Germinal center (tissue), 1 donor: ENCODE data around the gene VEGFA.

Experiments used
- DNase-seq: peaks from one replicate; pipeline ENCODE4 v3.0.0; 2012; ENCODE audit warnings: mixed read lengths, low spot score

VEGFA gene

DNA sequence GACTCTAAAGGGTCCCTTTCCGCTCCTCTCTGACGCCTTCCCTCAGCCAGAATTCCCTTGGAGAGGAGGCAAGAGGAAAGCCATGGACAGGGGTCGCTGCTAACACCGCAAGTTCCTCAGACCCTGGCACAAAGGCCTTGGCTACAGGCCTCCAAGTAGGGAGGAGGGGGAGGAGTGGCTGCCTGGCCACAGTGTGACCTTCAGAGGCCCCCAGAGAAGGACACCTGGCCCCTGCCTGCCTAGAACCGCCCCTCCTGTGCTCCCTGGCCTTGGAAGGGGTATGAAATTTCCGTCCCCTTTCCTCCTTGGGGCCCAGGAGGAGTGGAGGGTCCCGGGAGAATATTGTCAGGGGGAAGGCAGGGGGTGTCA, 2.7 kb downstream of the VEGFA start:
- no peak for DNase-seq

DNA sequence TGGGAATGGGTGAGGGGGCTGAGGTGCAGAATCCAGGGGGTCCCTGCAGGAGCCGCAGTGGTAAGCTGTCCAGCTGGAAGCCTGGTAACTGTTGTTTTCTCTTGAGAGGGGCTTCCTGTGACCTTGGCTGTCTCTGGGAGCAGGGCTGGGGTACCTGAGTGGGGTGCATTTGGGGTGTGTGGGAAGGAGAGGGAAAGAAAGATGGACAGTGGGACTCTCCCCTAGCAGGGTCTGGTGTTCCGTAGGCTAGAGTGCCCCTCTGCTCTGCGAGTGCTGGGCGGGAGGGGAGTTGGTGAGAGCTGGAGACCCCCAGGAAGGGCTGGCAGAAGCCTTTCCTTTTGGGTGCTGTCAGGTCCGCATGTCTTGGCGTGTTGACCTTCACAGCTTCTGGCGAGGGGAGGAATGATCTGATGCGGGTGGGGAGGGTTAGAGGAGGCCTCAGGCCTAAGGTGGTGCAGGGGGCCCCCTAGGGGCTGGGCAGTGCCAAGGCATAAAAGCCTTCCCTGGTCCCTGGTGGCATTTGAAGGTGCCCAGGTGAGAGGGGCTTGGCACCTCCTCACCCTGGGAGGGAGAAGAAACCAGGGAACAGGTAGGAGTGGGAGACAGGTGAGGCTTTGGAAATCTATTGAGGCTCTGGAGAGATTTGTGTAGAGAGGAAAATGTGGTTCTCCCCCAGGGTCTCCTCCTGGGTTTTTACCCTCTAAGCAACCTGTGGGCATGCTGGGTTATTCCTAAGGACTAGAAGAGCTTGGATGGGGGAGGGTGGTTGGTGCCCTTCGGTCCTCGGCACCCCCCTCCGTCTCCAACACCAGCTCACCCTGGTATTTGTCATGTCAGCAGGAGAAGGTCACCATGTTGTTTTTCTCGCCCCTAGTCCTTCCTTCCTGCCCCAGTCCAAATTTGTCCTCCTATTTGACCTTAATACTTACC, 3.3 kb downstream of the VEGFA start:
- peak; percentile 80 for DNase-seq

GRCh38 chr6:43773980-43774775, 4.2 kb downstream of the VEGFA start:
- DNase-seq = no peak

GRCh38 chr6:43774776-43775534, 4.9 kb downstream of the VEGFA start:
- DNase-seq = peak; percentile 89

DNA sequence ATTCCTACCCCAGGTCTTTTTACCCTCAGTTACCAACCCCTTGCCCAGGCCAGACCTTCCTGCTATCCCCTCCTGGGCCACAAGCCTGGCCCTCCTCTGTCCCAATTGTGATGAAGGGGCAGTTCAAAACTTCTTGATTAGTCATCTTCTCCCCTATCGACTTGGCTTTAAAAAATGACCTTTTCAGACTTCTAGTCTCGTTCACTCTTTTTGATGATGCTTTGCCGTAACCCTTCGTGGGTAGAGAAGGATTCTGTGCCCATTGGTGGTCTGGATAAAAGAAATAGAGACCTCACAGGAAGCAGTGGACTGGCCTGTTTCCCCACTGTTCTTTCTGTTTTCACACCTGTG, 5.5 kb downstream of the VEGFA start:
- DNase-seq = no peak

DNA sequence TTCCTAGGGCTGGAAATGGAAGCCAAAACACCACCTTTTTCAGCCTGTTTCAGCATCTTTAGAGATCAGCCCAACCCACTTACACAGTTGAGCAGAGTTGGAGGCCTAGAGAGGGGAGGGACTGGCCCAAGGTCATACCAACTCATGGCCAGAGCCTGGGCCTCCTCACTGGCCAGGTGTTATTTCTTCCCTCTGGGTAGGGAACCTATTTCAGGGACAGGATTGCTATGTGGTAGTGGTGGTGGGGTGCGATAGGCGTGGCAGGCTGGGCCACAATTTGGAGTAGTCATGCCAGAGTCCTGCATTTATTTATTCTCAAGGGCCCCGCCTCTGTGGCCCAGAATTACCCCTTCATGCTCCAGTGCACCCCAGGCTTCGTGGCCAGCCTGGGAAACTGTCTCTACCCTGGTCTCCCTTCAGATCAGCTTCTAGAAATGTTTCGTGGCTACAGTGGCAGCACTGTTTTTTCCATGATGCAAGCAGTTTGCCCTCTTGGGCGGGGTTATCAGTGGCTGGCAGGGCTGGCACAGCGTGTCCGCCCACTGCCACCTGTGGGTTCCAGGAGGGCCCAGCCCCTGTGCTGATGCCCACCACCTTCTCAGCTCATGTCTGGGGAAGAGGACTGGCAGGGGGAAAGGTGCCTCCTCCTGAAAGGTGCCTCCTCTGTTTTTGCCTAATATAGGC, 6.2 kb downstream of the VEGFA start:
- DNase-seq = peak; percentile 20

DNA sequence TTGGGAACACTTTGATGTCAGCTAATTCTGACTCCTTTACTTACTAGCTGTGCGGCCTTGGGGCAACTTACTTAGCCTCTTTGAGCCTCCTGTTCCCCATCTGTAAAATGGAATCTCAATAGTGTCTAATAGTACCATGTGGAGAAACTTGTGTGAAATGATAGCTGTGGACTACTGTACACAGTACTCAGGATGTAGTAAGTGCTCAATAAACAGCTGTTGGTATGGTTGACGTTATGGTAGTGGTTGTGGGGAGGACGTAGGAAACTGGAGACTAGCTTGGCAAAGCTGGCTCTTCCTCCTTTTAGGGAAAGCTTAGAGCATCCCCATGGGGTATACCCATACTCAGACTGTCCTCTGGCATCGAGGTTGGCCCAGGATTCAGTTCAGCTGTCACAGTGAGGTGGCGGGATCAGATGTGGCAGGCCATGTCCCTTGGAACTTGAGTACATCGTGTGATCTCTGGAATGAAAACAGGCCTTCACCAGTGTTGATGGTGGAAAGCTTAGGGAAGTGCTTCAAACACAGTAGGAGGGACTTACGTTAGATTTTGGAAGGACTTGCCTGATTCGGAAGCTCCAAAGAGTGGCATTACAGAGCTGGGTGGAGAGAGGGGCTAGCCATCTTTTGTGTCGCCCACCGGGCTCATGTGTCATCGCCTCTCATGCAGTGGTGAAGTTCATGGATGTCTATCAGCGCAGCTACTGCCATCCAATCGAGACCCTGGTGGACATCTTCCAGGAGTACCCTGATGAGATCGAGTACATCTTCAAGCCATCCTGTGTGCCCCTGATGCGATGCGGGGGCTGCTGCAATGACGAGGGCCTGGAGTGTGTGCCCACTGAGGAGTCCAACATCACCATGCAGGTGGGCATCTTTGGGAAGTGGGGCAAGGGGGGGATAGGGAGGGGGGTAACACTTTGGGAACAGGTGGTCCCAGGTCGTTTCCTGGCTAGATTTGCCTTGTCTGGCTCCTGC, 7.1 kb downstream of the VEGFA start:
- DNase-seq = no peak

DNA sequence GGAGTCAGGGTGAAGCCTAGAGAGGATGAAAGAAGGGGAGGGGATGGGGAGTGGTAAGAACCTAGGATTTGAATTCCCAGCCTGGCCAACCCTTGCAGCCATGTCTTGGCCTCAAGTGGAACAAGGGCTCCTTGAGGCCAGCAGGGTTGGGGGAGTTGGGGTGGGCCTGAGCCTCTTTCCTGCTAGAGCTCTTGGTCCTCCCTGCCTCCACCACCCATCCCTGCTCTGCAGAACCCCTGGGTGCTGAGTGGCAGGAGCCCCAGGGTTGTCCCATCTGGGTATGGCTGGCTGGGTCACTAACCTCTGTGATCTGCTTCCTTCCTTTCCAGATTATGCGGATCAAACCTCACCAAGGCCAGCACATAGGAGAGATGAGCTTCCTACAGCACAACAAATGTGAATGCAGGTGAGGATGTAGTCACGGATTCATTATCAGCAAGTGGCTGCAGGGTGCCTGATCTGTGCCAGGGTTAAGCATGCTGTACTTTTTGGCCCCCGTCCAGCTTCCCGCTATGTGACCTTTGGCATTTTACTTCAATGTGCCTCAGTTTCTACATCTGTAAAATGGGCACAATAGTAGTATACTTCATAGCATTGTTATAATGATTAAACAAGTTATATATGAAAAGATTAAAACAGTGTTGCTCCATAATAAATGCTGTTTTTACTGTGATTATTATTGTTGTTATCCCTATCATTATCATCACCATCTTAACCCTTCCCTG, 8.3 kb downstream of the VEGFA start:
- no peak for DNase-seq

GRCh38 chr6:43778976-43779851, 9.2 kb downstream of the VEGFA start:
- no peak for DNase-seq

DNA sequence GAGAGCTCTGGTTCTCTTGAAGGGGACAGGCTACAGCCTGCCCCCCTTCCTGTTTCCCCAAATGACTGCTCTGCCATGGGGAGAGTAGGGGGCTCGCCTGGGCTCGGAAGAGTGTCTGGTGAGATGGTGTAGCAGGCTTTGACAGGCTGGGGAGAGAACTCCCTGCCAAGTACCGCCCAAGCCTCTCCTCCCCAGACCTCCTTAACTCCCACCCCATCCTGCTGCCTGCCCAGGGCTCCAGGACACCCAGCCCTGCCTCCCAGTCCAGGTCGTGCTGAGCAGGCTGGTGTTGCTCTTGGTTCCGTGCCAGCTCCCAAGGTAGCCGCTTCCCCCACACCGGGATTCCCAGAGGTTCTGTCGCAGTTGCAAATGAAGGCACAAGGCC, 9.8 kb downstream of the VEGFA start:
- no peak for DNase-seq

GRCh38 chr6:43780293-43780692, 10.3 kb downstream of the VEGFA start:
- no peak for DNase-seq

DNA sequence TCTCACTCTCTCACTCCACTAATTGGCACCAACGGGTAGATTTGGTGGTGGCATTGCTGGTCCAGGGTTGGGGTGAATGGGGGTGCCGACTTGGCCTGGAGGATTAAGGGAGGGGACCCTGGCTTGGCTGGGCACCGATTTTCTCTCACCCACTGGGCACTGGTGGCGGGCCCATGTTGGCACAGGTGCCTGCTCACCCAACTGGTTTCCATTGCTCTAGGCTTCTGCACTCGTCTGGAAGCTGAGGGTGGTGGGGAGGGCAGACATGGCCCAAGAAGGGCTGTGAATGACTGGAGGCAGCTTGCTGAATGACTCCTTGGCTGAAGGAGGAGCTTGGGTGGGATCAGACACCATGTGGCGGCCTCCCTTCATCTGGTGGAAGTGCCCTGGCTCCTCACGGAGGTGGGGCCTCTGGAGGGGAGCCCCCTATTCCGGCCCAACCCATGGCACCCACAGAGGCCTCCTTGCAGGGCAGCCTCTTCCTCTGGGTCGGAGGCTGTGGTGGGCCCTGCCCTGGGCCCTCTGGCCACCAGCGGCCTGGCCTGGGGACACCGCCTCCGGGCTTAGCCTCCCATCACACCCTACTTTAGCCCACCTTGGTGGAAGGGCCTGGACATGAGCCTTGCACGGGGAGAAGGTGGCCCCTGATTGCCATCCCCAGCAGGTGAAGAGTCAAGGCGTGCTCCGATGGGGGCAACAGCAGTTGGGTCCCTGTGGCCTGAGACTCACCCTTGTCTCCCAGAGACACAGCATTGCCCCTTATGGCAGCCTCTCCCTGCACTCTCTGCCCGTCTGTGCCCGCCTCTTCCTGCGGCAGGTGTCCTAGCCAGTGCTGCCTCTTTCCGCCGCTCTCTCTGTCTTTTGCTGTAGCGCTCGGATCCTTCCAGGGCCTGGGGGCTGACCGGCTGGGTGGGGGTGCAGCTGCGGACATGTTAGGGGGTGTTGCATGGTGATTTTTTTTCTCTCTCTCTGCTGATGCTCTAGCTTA, 11.2 kb downstream of the VEGFA start:
- no peak for DNase-seq

DNA sequence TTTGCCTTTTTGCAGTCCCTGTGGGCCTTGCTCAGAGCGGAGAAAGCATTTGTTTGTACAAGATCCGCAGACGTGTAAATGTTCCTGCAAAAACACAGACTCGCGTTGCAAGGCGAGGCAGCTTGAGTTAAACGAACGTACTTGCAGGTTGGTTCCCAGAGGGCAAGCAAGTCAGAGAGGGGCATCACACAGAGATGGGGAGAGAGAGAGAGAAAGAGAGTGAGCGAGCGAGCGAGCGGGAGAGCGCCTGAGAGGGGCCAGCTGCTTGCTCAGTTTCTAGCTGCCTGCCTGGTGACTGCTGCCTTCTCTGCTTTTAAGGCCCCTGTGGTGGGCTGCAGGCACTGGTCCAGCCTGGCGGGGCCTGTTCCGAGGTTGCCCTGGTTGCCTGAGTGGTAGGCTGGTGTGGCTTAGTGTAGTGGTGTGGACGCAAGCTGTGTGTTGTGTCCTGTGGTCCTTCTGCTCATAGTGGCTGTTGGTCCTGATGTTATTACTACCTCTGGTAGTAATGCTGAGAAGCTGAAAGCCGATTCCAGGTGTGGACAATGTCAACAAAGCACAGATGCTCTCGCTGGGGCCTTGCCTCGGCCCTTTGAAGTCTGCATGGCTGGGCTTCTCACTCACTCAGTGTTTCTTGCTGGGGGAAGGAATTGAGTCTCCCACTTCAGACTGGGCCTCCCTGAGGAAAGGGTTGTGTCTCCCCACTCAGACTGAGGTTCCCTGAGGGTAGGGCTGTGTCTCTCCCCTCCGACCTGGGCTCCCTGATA, 12.1 kb downstream of the VEGFA start:
- DNase-seq = no peak

DNA sequence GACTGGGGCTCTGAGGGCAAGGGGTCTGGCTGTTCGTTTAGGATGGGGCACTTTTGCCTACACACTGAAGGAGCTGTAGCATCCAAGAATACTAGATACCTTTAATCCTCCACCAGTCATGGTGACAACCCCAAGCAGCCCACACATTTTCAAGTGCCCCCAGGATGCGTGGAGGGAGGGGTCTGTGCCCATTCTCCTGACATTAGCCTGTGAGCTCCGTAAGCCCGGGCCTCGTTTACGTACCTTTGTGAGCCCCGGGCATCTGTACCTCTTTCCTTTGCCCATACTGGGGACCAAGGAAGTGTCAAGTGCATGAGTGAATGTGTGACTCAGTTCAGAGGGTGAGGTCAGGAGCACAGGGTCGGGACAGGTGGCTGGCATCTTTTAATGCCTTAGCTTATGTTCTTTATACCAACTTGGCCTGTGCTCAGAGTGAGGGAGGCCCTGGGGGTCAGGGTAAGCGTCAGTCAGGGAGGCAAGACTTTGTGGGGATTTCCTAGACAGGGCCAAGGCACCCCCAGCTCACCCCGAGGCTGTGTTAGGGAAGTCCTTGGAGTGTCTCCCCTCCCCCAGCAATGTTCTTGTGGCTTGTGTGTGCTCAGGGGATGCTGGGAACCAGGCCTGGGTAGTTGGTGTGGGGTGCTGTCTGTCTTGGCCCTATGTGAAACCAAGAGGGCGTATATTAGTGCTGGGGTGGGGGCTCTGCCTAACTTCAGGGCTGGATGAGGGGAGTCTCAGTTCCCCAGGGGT, 12.9 kb downstream of the VEGFA start:
- no peak for DNase-seq

GRCh38 chr6:43784049-43784855, 14.2 kb downstream of the VEGFA start:
- DNase-seq = no peak
